Breast epithelium (tissue), 4 donors: Measurements from ENCODE around the gene VPS51. TPM values are rescaled to one million over a fixed set of nuclear protein-coding genes. Genes with fewer than 3 reads are reported as not detected.

ENCODE experiments used
- DNase-seq, 2 donors: peaks; one replicate each; pipeline ENCODE4 v3.0.0-alpha.2; 2019; ENCODE audit warnings: low spot score in 2 of 2
- H3K27ac ChIP-seq, 2 donors: fragments of 200-600 bp; sonication (generic) in 1 of 2; one replicate each; pipeline ENCODE4 v1.5.1; 2016 to 2019; ENCODE audit warnings: mild to moderate bottlenecking in 1 of 2
- H3K27me3 ChIP-seq, 2 donors: fragments of 200-600 bp; sonication (generic) in 1 of 2; one replicate each; pipeline versions ENCODE4 v1.5.1 to v1.6.0; 2017 to 2019; ENCODE audit warnings: control low read depth in 1 of 2, mild to moderate bottlenecking in 1 of 2
- H3K36me3 ChIP-seq: fragments of 200-600 bp; one replicate; pipeline ENCODE4 v1.5.1; 2019
- H3K4me1 ChIP-seq, 2 donors: fragments of 200-600 bp; sonication (generic); one replicate each; pipeline ENCODE4 v1.5.1; 2016 to 2019; ENCODE audit warnings: control low read depth in 1 of 2
- H3K4me3 ChIP-seq, 3 donors: fragments of 200-600 bp; sonication (generic); 1 replicate in 2 of 3; 2 replicates in 1 of 3; pipeline ENCODE4 v1.5.1; 2016 to 2019; ENCODE audit warnings: mild to moderate bottlenecking in 3 of 3, moderate library complexity in 2 of 3
- H3K9me3 ChIP-seq, 2 donors: fragments of 200-600 bp; sonication (generic) in 1 of 2; one replicate each; pipeline ENCODE4 v1.5.1; 2016 to 2019; ENCODE audit warnings: control low read depth in 1 of 2
- CTCF ChIP-seq, 3 donors: fragments of 450-650 bp; IDR thresholded peaks; one replicate each; pipeline ENCODE4 v1.5.1; 2016 to 2017; ENCODE audit warnings: antibody characterized with exemption in 3 of 3, mild to moderate bottlenecking in 3 of 3, moderate library complexity in 3 of 3
- POLR2A ChIP-seq: fragments of 450-650 bp; IDR thresholded peaks from one replicate; pipeline ENCODE4 v1.6.1; 2016; ENCODE audit warnings: antibody characterized with exemption, mild to moderate bottlenecking, moderate library complexity
- POLR2AphosphoS5 ChIP-seq, 3 donors: sonication (generic); formaldehyde crosslinking; IDR thresholded peaks; one replicate each; pipeline ENCODE4 v1.6.1; 2017; ENCODE audit warnings: antibody characterized with exemption in 3 of 3
- intact Hi-C: fragments of 100-400 bp; cut with DNase I; formaldehyde crosslinking; loops from one replicate; pipeline ENCODE4 v1.15.1; 2023; ENCODE audit warnings: low total_unique reads
- total RNA-seq, 3 donors: library from RNA; depleted of rRNA; stranded (reverse); fragments of >200 nt; gene quantifications; one replicate each; pipeline ENCODE4 v1.1.0, GENCODE V29; 2016

Gene VPS51
- total RNA-seq, 3 donors from 2014 or later: 166 to 317 (median 218) TPM

- H3K9me3 ChIP-seq: no peaks in the 10 kb centered on the region
- H3K36me3 ChIP-seq: peaks cover 1% of the 10 kb centered on the region
- H3K27ac ChIP-seq: no peak overlapping the region
- H3K4me1 ChIP-seq: peaks cover 6 to 17% of the 10 kb centered on the region in 2 donors
- DNase-seq: no peak
- TF ChIP-seq POLR2A (no peak), POLR2AphosphoS5 (IDR thresholded peaks at IDR 0.05) (no peak)
- intact Hi-C loops: no loop called here
- no peak overlapping the region for H3K4me3 ChIP-seq
- H3K27me3 ChIP-seq: no peaks in the 10 kb centered on the region
These were observed 18.6 kb downstream of the VPS51 start for GRCh38 chr11:65114538-65115171.

GRCh38 chr11:65115361-65116082 lies 19.5 kb downstream of the VPS51 start:
- Histone ChIP-seq H3K27ac (no peak overlapping the region), H3K36me3 (no peaks in the 10 kb centered on the region), H3K4me3 (no peak overlapping the region), H3K27me3 (no peaks in the 10 kb centered on the region), H3K4me1 (peaks cover 6 to 17% of the 10 kb centered on the region in 2 donors), H3K9me3 (no peaks in the 10 kb centered on the region)
- TF ChIP-seq POLR2AphosphoS5 (IDR thresholded peaks at IDR 0.05): no peak
- no peak for TF ChIP-seq POLR2A
- TF ChIP-seq CTCF (IDR thresholded peaks at IDR 0.05): no peak
- DNase-seq: no peak
- intact Hi-C loops: no loop called here

GRCh38 chr11:65116370-65117205 lies 20.6 kb downstream of the VPS51 start:
- H3K36me3 ChIP-seq: no peaks in the 10 kb centered on the region
- intact Hi-C loops: no loop called here
- TF ChIP-seq POLR2A (no peak), POLR2AphosphoS5 (IDR thresholded peaks at IDR 0.05) (no peak), CTCF (IDR thresholded peaks at IDR 0.05) (no peak)

GRCh38 chr11:65117206-65118096 lies 21.4 kb downstream of the VPS51 start, which contains the start of gene ZNHIT2:
TSS of gene ZNHIT2 (minus strand) at chr11:65117701. CDS start at chr11:65117653, 48 bp downstream.
- TF ChIP-seq POLR2AphosphoS5 (IDR thresholded peaks at IDR 0.05) (peak; percentile 80 to 91 (median 84)), CTCF (IDR thresholded peaks at IDR 0.05) (peak; percentile 96 to 99 (median 99)), POLR2A (peak; percentile 62)
- Histone ChIP-seq H3K4me3 (peak within 1 kb of the TSS; percentile 90 to 97 (median 92)), H3K9me3 (no peaks in the 10 kb centered on the region), H3K27me3 (no peaks in the 10 kb centered on the region), H3K36me3 (no peaks in the 10 kb centered on the region), H3K27ac (peak within 1 kb of the TSS; percentile 79 to 89), H3K4me1 (peaks cover 10 to 21% of the 10 kb centered on the region in 2 donors)
- DNase-seq: peak; percentile 99 to 100
- intact Hi-C loops: no loop called here

More at GRCh38 chr11:65116370-65117205, 20.6 kb downstream of the VPS51 start:
- H3K9me3 ChIP-seq: no peaks in the 10 kb centered on the region
- H3K4me1 ChIP-seq: peaks cover 10 to 22% of the 10 kb centered on the region in 2 donors
- H3K4me3 ChIP-seq: peak overlapping the region; percentile 90 to 97 (median 92)
- H3K27ac ChIP-seq: peak overlapping the region; percentile 79 to 89
- DNase-seq: no peak
- no peaks in the 10 kb centered on the region for H3K27me3 ChIP-seq
